ENCODE measurements around the gene STOX2. TPM values are rescaled to one million over a fixed set of nuclear protein-coding genes. Genes with fewer than 3 reads are reported as not detected.

The STOX2 gene
- total and polyA plus RNA-seq, 2 experiments from 2014 or later = 6.3 to 7.9 TPM

DNA sequence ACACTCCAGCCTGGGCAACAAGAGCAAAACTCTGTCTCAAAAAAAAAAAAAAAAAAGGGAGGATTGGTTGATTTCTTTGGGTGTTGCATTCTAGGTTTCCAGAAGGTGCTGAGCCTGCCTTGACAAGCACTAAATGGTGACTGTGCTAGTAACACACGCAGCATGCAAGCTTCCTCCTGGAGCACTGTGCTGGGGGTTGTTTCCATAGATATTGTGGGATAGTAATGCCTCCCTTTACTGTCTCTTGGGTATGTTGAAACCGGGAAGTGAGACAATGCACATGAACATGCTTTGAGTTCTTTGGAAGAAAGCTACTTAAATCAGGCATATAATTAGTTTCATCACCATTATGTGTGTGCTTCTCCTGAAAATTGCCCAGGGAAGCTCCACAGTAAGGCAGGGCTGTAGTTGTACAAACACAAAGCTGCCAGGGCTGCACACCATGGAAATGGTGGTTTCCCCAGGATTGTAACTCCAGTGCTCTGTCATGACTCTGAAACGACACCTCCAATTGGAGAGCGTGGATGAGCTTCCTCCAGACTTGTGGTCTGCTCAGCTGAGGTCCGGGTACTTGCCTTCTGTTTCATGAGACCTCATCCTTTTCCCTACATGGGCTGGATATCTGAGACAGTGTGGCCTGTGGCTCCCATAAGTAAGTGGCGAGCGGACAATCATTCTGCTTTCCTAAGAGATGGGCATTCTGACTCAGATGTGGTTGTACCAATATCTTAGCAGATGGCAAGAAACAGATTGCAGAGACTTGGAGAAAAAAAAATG, 31.5 kb upstream of the STOX2 start:
- Histone ChIP-seq H3K27ac (no peak overlapping the region), H3K9me2 (replicated peaks; ENCODE audit: insufficient read depth) (no peaks in the 10 kb centered on the region), H3K9me3 (ENCODE audit: low read depth) (no peaks in the 10 kb centered on the region), H3K4me3 (no peak overlapping the region), H3K4me1 (ENCODE audit: insufficient read depth) (peaks cover 3% of the 10 kb centered on the region), H3K4me2 (no peak overlapping the region), H3K27me3 (no peaks in the 10 kb centered on the region), H4K20me1 (ENCODE audit: insufficient read depth, poor library complexity, severe bottlenecking) (no peaks in the 10 kb centered on the region), H3K79me2 (no peaks in the 10 kb centered on the region), H2AFZ (no peak overlapping the region), H3K36me3 (replicated peaks; ENCODE audit: insufficient read depth, low read depth) (no peaks in the 10 kb centered on the region)
- no peak for TF ChIP-seq EZH2 (IDR thresholded peaks at IDR 0.05; ENCODE audit: borderline replicate concordance)
- TF ChIP-seq, protein P1, sequence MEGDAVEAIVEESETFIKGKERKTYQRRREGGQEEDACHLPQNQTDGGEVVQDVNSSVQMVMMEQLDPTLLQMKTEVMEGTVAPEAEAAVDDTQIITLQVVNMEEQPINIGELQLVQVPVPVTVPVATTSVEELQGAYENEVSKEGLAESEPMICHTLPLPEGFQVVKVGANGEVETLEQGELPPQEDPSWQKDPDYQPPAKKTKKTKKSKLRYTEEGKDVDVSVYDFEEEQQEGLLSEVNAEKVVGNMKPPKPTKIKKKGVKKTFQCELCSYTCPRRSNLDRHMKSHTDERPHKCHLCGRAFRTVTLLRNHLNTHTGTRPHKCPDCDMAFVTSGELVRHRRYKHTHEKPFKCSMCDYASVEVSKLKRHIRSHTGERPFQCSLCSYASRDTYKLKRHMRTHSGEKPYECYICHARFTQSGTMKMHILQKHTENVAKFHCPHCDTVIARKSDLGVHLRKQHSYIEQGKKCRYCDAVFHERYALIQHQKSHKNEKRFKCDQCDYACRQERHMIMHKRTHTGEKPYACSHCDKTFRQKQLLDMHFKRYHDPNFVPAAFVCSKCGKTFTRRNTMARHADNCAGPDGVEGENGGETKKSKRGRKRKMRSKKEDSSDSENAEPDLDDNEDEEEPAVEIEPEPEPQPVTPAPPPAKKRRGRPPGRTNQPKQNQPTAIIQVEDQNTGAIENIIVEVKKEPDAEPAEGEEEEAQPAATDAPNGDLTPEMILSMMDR (IDR thresholded peaks at IDR 0.05; ENCODE audit: poor library complexity) = no peak
- TF ChIP-seq EZH2phosphoT487 (IDR thresholded peaks at IDR 0.05; ENCODE audit: low read depth, severe bottlenecking, unreplicated experiment) = no peak
- 94% methylated on average over 7 of the region's 7 CpGs for WGBS (ENCODE audit: low lambda C conversion rate, missing lambda C conversion rate)
- DNase-seq (ENCODE audit: low spot score) = no peak

DNA sequence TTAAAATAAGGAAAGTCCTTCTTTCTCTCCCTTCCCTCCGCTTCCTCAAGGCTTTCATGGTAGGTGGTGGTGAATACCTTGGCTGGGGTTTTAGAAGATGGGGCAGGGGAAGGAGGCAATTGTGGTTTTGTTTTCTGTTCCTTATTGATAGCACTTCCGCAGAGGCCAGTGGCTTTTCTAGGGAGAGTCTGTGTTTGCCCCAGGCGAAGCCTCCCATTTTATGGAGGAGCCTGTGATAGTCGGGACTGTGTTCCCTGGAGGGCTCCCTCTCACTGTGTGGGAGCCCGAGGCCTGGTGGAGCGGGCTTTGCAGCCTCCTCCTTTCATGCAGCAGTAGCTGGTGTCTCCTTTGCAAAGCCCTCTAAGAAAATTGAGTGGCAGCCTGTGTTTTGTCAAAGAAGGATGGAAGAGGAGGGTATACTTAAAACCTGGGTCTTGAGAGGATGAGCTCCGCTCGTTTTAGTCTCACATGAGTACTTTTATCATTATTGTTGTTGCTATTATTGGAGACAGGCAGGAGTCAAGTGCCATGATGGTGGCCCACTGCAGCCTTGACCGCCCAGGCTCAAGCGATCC, 29.8 kb upstream of the STOX2 start:
- Histone ChIP-seq H3K36me3 (replicated peaks; ENCODE audit: insufficient read depth, low read depth) (no peaks in the 10 kb centered on the region), H3K9me3 (ENCODE audit: low read depth) (no peaks in the 10 kb centered on the region), H3K4me3 (no peak overlapping the region), H3K9me2 (replicated peaks; ENCODE audit: insufficient read depth) (no peaks in the 10 kb centered on the region), H2AFZ (no peak overlapping the region), H3K79me2 (no peaks in the 10 kb centered on the region), H4K20me1 (ENCODE audit: insufficient read depth, poor library complexity, severe bottlenecking) (no peaks in the 10 kb centered on the region), H3K27me3 (no peaks in the 10 kb centered on the region), H3K4me2 (no peak overlapping the region), H3K4me1 (ENCODE audit: insufficient read depth) (peaks cover 3% of the 10 kb centered on the region), H3K27ac (no peak overlapping the region)
- WGBS (ENCODE audit: low lambda C conversion rate, missing lambda C conversion rate) = 89% methylated on average over 10 of the region's 10 CpGs
- TF ChIP-seq, protein P1 (IDR thresholded peaks at IDR 0.05; ENCODE audit: poor library complexity) = no peak
- DNase-seq (ENCODE audit: low spot score) = no peak

DNA sequence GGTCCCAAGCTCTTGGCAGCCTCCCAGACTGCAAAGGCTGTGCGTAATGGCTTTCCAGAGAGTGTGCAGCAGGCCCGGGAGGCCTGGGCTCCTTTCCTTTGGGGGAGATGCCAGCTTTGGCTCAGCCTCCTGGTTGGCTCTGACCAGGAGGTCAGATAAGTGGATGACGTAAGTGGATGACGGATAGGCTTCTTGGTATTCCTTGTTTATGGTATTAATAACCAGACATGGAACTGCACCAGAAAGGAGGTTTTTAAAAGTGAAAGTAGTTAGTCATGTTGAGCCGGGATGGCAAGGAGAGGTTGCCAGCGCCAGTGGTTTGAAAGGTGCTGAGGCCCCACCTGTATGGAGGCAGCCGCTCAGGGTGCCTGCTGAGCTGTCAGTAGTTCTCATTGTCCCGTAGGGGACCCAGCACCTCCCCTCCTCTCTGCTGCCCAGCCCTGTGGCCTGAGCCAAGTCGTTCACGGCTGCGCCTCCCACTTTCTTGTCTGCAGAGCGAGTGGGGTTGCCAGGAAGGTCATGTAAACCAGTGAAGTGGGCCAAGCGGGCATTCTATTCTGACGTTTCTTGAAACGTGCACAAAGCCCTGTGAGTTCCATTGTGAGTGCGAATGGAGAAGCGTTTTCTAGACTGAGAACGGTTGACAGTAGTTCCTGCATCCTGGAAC, 28.7 kb upstream of the STOX2 start:
- H3K36me3 ChIP-seq (replicated peaks; ENCODE audit: insufficient read depth, low read depth) = no peaks in the 10 kb centered on the region
- no peaks in the 10 kb centered on the region for H3K27me3 ChIP-seq
- DNase-seq (ENCODE audit: low spot score) = peak; percentile 70
- no peaks in the 10 kb centered on the region for H3K79me2 ChIP-seq
- H4K20me1 ChIP-seq (ENCODE audit: insufficient read depth, poor library complexity, severe bottlenecking) = no peaks in the 10 kb centered on the region
- peak overlapping the region; percentile 15 for H2AFZ ChIP-seq
- WGBS (ENCODE audit: low lambda C conversion rate, missing lambda C conversion rate) = 76% methylated on average over 18 of the region's 18 CpGs
- H3K4me1 ChIP-seq (ENCODE audit: insufficient read depth) = peaks cover 3% of the 10 kb centered on the region
- no peaks in the 10 kb centered on the region for H3K9me2 ChIP-seq (replicated peaks; ENCODE audit: insufficient read depth)
- peak overlapping the region; percentile 47 for H3K27ac ChIP-seq
- peak overlapping the region; percentile 62 for H3K4me2 ChIP-seq
- no peaks in the 10 kb centered on the region for H3K9me3 ChIP-seq (ENCODE audit: low read depth)
- H3K4me3 ChIP-seq = no peak overlapping the region
- TF ChIP-seq EZH2 (IDR thresholded peaks at IDR 0.05; ENCODE audit: borderline replicate concordance) (no peak), EZH2phosphoT487 (IDR thresholded peaks at IDR 0.05; ENCODE audit: low read depth, severe bottlenecking, unreplicated experiment) (no peak)
- TF ChIP-seq, protein P1 (IDR thresholded peaks at IDR 0.05; ENCODE audit: poor library complexity) = no peak
